ENCODE data around the gene SDE2. TPM values are rescaled to one million over a fixed set of nuclear protein-coding genes. Genes with fewer than 3 reads are reported as not detected.
"Not testable (repeated sequence)": the region's sequence is repeated elsewhere in the genome, so short reads cannot be mapped to it uniquely, and the experiment has no call there.

SDE2 gene
- total RNA-seq, 1 experiment from 2014 or later = 21.5 TPM

DNA sequence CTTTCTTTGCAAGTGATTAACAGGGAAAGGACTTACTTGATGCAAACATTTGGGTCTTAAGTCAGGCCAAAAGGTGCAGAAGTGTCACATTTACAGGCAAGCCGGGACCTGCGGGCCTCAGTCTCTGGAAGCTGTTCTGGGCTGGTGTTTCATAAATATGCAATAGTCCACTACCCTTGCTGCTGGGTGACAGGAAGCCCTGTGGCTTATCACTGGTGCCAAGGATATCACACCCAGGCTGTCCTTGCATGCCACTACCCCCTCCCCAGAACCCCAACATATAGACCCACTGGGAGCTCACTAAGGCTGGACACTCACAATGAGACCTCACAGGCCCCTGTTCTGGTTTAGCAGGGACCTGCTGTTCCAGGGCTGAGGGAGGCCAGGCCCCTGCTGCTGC lies 54.8 kb downstream of the SDE2 start:
- DNase-seq (ENCODE audit: low read depth) = no peak

DNA sequence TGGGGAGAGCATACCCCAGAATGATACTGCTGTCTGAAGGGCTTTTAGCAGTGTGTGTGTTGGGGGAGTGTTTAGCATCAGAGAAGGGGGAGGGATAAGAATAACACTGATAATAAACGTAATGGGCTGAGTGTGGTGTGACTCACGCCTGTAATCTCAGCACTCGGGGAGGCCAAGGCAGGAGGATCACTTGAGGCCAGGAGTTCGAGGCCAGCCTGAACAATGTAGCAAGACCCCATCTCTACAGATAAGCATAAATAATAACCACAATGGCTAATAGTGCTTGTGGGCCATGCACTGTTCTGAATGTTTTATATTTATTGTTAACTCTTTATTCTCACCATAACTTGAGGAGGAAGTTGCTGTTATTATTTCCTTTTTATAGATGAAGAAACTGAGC lies 55.6 kb downstream of the SDE2 start:
- no peak for DNase-seq (ENCODE audit: low read depth)

DNA sequence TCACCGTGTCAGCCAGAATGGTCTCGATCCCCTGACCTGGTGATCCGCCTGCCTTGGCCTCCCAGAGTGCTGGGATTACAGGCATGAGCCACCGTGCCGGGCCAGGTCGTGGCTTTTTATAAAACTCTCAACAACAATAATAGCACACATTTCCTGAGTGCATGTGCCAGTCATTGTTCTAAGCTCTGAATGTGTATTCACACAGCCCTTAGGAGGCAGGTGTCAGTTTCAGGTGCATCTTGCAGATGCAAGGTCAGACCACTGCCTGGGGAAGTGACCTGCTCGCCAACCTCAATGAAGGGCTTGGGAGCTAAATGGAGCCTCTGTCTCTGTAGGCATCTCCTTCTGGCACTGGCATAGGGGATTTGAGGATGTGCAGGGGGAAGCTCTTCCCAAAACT lies 56.6 kb downstream of the SDE2 start:
- no peak for DNase-seq (ENCODE audit: low read depth)

DNA sequence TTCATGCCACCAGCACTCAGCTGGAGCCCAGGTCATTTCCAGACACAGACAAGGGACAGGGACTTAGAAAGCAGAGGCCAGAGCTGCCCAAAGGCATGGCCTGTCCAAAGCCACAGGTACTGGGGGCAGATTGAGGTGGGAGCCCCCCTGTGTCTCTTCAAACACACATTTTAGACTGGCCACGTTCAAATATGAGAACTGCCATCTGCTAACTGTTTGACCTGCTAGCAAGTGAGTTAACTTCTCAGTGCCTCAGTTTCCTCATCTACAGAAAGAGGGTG lies 57.3 kb downstream of the SDE2 start:
- no peak for DNase-seq (ENCODE audit: low read depth)

DNA sequence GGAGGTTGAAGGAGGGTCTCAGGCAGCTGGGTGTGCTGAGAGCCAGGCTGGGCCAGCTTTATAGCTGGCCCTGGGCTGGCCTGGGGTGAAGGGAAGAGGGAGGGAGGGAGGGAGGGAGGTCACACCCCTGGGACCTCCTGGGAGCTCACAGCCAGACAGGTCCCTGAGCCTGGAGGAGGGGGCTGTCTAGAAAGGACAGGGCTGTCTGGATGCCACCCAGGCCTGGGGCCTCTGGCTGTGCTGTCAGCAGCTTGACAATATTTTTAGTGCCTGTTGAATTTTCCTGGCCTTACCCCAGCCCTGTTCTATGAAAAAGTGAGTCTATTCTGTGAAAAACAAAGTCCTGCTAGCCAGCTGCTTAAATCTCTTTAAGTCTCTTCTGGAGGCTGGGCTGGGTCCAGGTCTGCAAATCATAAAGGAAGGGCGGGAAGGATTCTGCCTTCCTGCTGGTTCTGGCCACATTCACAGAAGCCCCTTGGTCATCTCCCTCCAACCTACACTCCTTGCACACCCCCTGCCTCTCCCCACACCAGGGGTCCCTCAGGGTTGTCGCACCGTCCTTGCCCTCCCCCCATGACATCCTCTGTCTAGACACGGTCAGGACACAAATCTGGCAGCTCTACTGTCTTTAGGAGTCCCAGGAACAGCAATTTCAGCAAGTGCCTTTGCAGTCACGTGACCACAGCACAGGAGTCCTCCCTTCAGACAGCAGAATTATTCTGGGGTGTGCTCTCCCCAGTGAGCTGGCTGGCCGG lies 57.8 kb downstream of the SDE2 start, which contains the start of gene LEFTY2:
TSS of gene LEFTY2 (minus strand) at position 34 of the 755 bp plus-strand sequence. CDS start 80 bp downstream, outside the sequence.
- no peak for DNase-seq (ENCODE audit: low read depth)

DNA sequence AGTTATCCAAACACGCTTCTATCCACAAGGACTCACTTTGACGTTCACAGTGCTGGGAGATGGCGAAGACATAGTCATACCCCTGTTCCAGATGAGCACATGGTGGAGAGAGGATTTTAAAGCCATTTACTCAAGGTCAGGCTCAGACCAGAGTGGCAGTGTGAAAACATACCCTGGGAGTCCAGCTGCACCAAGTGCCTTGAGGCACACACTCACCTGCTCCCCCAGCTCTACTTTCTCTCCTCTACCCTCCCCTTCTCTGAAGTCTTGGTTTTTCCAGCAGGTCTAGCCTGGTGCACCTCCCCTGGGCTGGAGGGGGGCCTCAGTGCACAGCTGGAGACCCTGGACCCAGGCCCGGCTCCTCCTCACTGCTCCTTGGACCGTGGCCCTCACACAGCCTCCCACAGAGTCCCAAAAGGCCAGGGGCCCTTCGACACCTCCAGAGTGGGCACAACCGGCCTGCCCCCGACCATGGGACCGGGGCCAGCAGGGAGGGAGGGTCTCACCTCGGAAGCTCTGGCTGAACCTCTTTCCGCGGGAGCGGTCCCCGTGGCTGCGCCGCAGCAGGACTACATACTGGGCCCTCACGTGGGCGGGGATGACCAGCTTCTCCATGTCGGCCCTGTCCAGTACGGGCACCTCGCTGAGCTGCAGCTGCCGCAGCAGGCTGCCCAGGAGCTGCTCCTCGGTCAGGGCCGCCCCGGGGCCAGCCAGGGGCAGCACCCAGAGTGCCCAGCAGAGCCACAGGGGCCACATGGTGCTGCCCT lies 58.6 kb downstream of the SDE2 start:
- DNase-seq (ENCODE audit: low read depth) = no peak

DNA sequence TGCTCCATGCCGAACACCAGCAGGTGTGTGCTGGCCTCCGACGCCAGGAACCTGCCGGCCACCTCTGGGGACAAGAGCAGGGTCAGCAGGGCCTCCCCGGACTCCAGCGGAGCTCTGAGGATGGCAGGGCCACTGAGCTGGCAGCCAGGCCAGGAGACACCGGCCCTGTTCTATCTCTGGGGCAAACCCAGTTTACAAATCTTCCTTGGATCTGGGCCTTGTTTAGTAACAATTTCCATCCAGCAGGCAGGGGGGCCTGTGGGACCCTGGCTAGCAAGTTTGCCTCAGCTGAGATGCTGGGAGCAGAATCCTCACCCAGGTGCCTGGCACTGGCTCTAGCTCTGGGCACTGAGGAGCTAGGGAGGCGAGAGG lies 59.2 kb downstream of the SDE2 start:
- not testable (repeated sequence) for DNase-seq (ENCODE audit: low read depth)

DNA sequence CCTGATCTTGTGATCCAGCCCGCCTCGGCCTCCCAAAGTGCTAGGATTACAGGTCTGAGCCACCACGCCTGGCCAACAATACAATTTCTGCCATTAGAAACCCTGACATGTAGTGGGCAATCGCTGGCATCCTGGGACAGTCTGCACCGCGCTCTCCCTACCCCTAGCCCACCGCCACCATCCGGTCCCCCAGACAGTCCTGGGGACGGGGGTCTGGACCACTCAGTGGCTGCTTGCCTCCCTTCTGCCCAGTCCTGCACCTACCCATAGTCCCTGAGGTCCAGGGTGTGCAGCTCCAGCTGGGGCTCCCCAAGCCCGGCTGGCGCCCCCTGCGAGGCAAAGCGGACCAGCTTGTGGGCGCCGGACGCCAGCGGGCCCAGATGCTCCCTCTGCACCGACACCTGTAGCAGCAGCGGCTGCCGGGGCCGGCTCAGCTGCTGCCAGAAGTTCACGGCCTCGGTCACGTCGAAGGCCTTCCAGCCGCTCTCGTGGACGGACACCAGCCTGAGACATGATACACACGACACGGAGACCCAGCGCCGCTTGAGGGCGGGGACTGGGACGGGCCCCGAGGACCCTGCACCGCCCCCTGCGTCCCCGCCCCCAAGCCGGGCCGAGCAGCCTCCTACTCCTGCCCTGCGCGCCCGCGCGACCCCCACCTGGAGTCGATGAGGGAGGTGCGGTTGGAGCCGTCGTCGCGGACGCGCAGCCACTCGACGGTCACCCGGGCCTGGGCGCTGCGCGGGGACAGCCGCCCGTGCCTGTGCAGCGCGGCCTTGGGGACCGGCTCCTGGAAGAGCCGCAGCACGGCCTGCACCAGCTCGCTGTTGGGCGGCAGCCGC lies 59.8 kb downstream of the SDE2 start:
- DNase-seq (ENCODE audit: low read depth) = not testable (repeated sequence)

DNA sequence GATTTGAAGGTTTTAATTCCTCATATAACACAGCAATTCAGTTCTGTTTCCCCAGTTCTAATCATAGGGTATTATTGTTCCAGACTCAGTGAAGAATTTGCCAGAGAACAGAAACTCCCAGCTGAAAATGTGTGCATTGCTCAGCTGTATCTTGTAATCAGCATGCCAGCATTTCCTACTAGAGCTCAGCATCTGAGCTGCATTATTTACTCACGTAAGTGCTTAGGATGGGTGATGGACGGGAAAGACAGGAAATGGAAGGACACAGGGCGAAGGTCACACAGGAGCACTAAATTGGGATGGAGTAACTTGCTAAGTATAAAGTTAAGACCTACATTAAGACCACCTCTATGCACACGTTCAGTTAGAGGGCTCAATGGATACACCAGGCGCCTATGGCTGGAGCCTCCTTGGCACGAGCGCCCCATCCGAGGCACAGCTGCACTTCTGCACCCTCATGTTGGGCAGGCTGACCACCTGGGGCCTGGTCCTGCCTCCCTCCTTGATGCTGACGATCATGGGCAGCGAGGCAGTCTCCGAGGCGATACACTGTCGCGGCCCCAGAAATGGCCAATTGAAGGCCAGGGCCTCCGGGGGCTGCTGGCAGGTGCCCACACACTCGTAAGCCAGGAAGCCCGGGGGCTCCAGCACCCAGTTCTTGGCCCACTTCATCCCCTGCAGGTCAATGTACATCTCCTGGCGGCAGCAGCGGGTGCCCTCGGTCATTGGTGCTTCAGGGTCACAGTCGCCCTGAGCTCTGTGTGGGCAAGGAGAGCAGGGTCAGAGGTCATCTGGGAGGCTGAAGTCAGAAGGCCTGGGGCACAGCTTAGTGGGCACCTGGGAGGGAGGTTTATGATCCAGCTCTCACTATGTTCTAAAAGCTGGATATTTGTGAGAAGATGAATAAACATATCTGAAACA lies 61.8 kb downstream of the SDE2 start:
- no peak for DNase-seq (ENCODE audit: low read depth)

DNA sequence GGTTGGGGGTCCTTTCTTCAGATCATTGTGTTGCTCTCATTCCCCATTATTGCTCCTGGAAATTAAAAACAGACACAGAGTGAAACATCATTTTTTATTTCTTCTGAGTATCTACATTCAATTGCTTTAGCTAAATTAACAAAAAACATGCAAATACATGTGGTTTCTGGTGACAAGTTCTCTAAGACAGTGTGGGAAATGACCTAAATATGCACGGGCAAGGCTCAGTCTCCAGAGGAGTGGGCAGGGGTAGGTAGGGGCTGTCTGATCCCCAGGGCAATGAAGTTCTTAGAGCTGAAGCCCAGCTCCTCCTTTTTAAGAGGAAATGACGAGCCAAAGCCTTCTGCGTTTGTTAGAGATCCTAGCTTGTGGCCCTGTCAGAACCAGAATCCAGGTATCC lies 62.6 kb downstream of the SDE2 start:
- no peak for DNase-seq (ENCODE audit: low read depth)

DNA sequence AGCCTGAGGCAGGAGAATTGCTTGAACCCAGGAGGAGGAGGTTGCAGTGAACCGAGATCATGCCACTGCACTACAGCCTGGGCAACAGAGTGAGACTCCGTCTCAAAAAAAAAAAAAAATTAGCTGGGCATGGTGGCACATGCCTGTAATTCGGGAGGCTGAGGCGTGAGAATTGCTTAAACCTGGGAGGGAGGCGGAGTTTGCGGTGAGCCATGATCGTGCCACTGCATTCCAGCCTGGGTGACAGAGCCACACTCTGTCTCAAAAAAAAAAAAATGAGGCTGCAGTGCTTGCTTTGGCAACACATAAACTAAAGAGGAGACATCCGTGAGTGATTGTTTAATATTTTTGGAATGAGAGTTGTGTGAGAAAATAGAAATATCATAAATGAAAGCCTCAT lies 63.1 kb downstream of the SDE2 start:
- not testable (repeated sequence) for DNase-seq (ENCODE audit: low read depth)

DNA sequence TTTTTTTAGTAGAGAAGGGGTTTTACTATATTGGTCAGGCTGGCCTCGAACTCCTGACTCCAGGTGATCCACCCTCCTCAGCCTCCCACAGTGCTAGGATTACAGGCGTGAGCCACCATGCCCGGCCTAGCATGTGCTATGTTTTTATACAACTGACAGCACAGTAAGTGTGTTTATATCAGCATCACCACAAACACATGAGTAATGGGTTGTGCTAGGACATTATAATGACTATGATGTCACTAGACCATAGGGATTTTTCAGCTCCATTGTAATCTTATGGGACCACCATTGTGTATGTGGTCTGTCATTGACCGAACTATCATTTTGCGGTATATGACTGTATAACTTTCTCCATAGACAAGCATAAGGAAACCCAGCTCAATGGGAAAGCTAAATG lies 64.4 kb downstream of the SDE2 start:
- peak; percentile 10 for DNase-seq (ENCODE audit: low read depth)

DNA sequence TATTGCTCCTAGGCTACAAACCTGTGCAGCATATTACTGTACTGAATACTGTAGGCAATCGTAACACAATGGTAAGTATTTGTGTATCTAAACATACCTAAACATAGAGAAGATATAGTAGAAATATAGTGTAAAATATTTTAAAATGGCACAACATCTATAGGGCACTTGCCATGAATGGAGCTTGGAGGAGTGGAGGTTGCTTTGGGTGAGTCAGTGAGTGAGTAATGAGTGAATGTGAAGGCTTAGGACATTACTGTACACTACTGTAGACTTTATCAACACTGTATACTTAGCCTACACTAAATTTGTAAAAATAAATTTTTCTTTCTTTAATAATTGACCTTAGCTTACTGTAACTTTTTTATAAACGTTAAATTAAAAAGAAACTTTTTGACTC lies 66.1 kb downstream of the SDE2 start:
- DNase-seq (ENCODE audit: low read depth) = peak; percentile 49

Other genes starting within 250 kb of the SDE2 start
- gene SRP9, start 221.5 kb downstream of the SDE2 start, total RNA-seq (2014; rRNA removed) = 407 and 426 TPM in 2 replicates
- 13.3 and 18.0 TPM in 2 replicates for gene EPHX1, start 189.2 kb downstream of the SDE2 start, total RNA-seq (2014; rRNA removed)
- gene TMEM63A, start 117.0 kb downstream of the SDE2 start, total RNA-seq (2014; rRNA removed) = 10.1 and 10.2 TPM in 2 replicates
- not detected in 2 replicates for gene LEFTY1, start 110.2 kb downstream of the SDE2 start, total RNA-seq (2014; rRNA removed)
- gene PYCR2, start 75.1 kb downstream of the SDE2 start, total RNA-seq (2014; rRNA removed) = 71.4 and 77.4 TPM in 2 replicates
- gene LEFTY2, start 58.1 kb downstream of the SDE2 start, total RNA-seq (2014; rRNA removed) = not detected in 2 replicates
- gene H3-3A, start 63.4 kb upstream of the SDE2 start, total RNA-seq (2014; rRNA removed) = 162 and 250 TPM in 2 replicates
- 49.0 and 49.6 TPM in 2 replicates for gene ACBD3, start 187.4 kb upstream of the SDE2 start, total RNA-seq (2014; rRNA removed)
- not detected in 2 replicates for gene MIXL1, start 224.3 kb upstream of the SDE2 start, total RNA-seq (2014; rRNA removed)